ENCODE results near the gene PHF10.

The PHF10 gene

DNA sequence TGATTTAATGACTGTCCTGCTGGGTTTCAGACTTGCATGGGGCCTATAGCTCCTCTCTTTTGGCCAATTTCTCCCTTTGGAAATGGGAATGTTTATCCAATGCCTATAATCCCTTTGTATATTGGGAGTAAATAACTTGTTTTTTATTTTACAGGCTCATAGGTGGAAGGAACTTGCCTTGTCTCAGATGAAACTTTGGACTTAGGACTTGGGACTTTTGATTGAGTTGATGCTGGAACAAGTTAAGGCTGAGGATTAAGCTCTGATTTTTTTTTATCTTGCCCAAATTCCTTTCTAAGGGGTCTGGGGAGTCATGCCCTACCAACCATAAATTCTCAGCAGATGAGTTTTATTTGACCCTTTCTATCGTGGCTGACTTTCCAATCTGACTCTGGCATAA lies 46.0 kb downstream of the PHF10 start:
- TF ChIP-seq, protein P1, sequence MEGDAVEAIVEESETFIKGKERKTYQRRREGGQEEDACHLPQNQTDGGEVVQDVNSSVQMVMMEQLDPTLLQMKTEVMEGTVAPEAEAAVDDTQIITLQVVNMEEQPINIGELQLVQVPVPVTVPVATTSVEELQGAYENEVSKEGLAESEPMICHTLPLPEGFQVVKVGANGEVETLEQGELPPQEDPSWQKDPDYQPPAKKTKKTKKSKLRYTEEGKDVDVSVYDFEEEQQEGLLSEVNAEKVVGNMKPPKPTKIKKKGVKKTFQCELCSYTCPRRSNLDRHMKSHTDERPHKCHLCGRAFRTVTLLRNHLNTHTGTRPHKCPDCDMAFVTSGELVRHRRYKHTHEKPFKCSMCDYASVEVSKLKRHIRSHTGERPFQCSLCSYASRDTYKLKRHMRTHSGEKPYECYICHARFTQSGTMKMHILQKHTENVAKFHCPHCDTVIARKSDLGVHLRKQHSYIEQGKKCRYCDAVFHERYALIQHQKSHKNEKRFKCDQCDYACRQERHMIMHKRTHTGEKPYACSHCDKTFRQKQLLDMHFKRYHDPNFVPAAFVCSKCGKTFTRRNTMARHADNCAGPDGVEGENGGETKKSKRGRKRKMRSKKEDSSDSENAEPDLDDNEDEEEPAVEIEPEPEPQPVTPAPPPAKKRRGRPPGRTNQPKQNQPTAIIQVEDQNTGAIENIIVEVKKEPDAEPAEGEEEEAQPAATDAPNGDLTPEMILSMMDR (IDR thresholded peaks at IDR 0.05; ENCODE audit: low read depth, low read length), result no peak
- Histone ChIP-seq H3K9me3 (no peaks in the 10 kb centered on the region), H3K4me1 (no peaks in the 10 kb centered on the region; the same call in 1 of the 2 replicates), H3K36me3 (peaks cover 16% of the 10 kb centered on the region), H3K4me3 (ENCODE audit: low read depth, low read length) (no peak overlapping the region), H3K27me3 (no peaks in the 10 kb centered on the region)
- no peak for DNase-seq

DNA sequence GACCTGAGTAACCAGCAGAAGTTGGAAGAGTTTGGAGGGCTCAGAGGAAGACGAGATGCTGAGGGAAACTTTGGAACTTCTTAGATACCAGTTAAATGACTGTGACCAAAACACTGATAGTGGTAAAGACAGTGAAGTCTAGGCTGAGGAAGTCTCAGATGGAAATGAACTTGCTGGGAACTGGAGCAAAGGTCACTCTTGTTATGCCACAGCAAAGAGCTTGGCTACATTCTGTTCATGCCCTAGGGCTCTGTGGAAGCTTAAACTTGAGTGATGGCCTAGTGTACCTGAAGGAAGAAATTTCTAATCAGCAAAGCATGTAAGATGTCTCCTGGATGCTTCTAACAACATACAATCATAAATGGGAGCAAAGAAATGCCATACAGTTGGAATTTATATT lies 47.2 kb downstream of the PHF10 start:
- H3K4me1 ChIP-seq, result no peaks in the 10 kb centered on the region; the same call in 1 of the 2 replicates
- TF ChIP-seq, protein P1 (IDR thresholded peaks at IDR 0.05; ENCODE audit: low read depth, low read length), result no peak
- no peak for DNase-seq
- no peaks in the 10 kb centered on the region for H3K27me3 ChIP-seq
- no peaks in the 10 kb centered on the region for H3K9me3 ChIP-seq
- no peak overlapping the region for H3K4me3 ChIP-seq (ENCODE audit: low read depth, low read length)
- H3K36me3 ChIP-seq, result peaks cover 16% of the 10 kb centered on the region

DNA sequence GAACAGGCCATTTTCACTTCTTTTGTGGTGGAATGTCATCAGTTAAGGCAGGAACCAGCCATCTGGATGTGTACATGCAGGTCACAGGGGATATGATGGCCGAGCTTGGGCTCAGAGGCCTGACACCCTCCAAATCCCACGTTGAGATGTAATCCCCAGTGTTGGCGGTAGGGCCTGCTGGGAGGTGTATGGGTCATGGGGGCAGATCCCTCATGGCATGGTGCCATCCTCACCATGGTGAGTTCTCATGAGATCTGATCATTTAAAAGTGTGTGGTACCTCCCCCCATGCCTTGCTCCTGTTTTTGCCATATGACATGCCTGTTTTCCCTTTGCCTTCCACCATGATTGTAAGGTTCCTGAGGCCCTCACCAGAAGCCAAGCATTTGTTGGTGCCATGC lies 49.3 kb downstream of the PHF10 start:
- TF ChIP-seq, protein P1 (IDR thresholded peaks at IDR 0.05; ENCODE audit: low read depth, low read length), result no peak
- H3K27me3 ChIP-seq, result no peaks in the 10 kb centered on the region
- no peak overlapping the region for H3K4me3 ChIP-seq (ENCODE audit: low read depth, low read length)
- peaks cover 21% of the 10 kb centered on the region for H3K36me3 ChIP-seq
- no peaks in the 10 kb centered on the region; the same call in 1 of the 2 replicates for H3K4me1 ChIP-seq
- H3K9me3 ChIP-seq, result no peaks in the 10 kb centered on the region
- DNase-seq, result no peak

DNA sequence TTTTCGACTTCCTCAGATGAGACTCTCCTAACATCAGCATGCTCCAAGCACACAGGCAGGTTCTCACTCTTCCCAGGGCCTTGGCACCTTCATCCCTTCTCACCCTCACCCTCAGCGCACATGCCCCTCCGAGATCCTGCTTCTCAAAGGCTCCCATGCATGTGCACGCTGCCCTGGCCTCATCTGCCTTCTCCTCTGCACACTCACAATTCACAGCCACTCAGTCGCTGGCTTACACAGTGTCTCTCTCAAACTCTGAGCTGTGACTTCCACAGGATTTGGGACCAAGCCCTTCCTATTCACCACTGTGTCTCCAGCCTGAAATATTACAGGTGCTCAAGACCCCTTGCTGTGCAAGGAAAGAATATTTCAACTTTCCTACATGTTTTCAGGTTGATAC lies 52.7 kb downstream of the PHF10 start:
- Histone ChIP-seq H3K27me3 (no peaks in the 10 kb centered on the region), H3K9me3 (no peaks in the 10 kb centered on the region), H3K36me3 (peaks cover 33% of the 10 kb centered on the region), H3K4me1 (no peaks in the 10 kb centered on the region; the same call in 1 of the 2 replicates), H3K4me3 (ENCODE audit: low read depth, low read length) (no peak overlapping the region)
- TF ChIP-seq, protein P1 (IDR thresholded peaks at IDR 0.05; ENCODE audit: low read depth, low read length), result no peak
- DNase-seq, result no peak

DNA sequence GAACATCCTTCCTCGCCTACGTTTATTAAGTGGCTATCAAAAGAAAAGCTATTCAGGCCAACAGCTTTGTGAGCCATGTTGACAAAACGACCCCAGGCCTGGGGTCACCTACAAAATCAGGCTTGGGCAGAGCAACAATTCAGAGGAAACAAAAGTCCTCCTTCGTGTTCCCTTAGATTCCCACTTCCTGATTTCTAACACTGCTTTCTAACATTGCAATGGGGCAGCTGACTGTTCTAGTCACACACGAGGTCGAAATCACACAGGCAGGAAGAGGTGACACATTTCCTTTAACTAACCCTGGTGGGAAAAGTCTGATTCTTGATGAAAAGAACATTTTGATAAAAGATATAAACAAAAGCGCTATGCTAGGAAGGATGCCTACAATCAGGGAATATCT lies 54.4 kb downstream of the PHF10 start:
- no peaks in the 10 kb centered on the region for H3K9me3 ChIP-seq
- H3K4me3 ChIP-seq (ENCODE audit: low read depth, low read length), result no peak overlapping the region
- no peak for DNase-seq
- no peaks in the 10 kb centered on the region; the same call in 1 of the 2 replicates for H3K4me1 ChIP-seq
- TF ChIP-seq, protein P1 (IDR thresholded peaks at IDR 0.05; ENCODE audit: low read depth, low read length), result no peak
- no peaks in the 10 kb centered on the region for H3K27me3 ChIP-seq
- H3K36me3 ChIP-seq, result peaks cover 35% of the 10 kb centered on the region

DNA sequence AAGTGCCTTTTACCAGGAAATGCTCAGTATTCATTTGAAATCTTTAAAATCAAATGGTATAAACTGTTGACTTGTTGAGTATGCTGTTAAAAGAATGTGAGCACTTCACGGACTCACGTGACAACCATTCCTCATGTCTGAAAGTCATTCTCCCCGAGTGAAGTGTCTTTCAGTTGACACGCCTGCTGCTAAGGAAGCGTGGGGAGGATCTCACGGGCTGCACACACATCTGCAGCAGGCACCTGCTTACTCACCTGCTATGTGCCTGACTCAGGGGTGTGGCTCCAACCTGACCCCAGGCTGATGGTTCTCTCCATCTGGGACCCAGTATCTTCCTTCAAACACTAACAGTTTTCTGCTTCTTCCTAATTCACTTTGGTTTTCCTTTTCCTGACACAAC lies 55.2 kb downstream of the PHF10 start:
- H3K4me1 ChIP-seq, result no peaks in the 10 kb centered on the region; the same call in 1 of the 2 replicates
- TF ChIP-seq, protein P1 (IDR thresholded peaks at IDR 0.05; ENCODE audit: low read depth, low read length), result no peak
- H3K36me3 ChIP-seq, result peaks cover 37% of the 10 kb centered on the region
- H3K9me3 ChIP-seq, result no peaks in the 10 kb centered on the region
- no peaks in the 10 kb centered on the region for H3K27me3 ChIP-seq
- DNase-seq, result no peak
- no peak overlapping the region for H3K4me3 ChIP-seq (ENCODE audit: low read depth, low read length)
